HG02798 (cell line): ENCODE measurements around the gene GNL3.
"Not testable (repeated sequence)": the region's sequence is repeated elsewhere in the genome, so short reads cannot be mapped to it uniquely, and the experiment has no call there.

Experiments
- ATAC-seq: cut with Tn5 transposase; IDR thresholded peaks from one replicate; pipeline ENCODE4 v1.9.1; 2021; ENCODE audit warnings: mild to moderate bottlenecking; ENCODE audit not compliant: unreplicated experiment, poor library complexity

The GNL3 gene

DNA sequence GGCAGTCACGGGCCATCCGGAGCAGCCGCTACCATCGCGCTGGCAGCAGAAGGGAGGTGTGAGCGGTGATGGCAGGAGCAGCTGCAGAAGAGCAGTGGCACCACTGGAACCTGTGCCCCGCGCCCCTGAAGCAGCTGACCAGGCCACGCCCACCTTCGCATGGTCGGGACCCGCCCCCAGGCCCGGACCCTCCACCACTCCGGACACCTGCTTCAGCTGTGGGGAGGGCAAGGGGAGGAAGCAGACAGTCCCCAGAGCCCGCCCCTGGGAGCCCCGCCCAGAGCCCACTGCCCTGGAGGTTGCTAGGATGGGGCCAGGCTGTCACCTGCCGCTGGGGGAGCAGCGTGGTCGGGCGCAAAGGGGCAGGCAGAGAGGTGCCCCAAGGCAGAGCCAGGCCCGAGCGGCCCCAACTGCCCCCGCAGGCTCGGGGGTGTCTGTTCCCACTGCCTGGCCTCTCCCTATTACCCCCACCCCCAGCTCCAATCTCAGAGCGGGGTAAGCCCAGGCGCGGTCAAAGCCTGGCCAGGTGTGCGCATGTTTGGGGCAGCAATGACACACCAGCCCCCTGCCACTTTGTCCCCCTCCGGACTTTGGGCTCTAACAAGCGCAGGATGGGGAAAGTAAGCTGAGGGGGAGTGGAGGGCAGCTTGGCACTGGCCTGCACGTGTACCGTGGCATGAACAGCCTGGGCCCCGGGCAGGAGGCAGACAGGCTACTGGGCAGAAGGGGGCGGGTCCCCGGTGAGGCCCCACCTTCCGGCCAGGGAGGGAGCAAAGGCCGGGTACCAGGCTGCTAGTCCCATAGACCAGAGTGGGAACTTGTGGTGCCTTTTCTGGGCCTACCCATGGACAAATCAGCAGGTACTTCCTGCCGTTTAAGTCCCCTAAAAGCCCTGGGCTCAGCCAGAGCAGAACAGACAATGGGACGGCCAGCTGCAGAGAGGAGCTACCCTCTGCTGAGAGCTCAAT lies 28.8 kb downstream of the GNL3 start:
- no peak for ATAC-seq

DNA sequence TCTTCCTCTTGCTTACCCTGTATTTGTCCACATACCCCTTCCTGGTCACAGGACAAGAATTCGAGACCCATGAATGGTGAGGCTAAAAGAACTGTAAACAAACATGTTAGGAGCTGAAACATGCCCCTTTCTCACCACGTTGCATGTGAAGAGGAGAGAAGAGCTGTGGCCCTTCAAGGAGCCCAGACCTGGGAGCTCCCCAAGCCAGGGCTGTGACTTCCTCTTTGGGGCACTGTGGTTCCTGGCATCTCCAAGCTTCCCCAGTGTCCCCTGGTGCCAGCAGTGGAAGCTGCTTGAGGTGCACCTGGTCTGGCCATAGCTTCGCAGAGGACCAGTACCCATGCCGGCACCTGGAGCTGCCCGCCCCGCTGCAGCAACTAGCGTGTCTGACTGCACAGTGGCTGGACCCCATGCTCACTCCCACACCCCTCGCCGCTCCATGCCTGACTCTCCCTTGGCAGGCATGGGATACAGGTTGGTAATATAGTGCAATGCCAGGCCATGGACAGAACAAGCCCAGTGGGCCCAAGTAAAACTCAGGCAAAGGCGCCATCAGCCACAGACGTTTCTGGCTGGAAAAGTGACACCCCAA lies 30.0 kb downstream of the GNL3 start:
- no peak for ATAC-seq

DNA sequence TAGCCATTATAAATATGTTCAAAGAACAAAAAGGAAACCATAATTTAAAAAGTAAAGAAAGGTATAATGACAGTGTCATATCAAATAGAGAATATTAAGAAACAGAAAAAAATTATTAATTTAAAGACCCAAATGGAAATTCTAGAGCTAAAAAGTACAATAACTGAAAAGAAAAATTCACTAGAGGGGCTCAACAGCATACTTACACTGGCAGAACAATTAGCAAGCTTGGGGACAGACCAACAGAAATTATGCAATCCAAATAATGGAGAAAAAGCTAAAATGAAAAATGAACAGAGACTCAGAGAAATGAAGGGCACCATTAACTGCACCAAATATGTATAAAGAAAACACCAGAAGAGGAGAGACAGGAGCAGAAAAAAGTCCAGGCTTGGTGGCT lies 33.8 kb downstream of the GNL3 start:
- no peak for ATAC-seq

DNA sequence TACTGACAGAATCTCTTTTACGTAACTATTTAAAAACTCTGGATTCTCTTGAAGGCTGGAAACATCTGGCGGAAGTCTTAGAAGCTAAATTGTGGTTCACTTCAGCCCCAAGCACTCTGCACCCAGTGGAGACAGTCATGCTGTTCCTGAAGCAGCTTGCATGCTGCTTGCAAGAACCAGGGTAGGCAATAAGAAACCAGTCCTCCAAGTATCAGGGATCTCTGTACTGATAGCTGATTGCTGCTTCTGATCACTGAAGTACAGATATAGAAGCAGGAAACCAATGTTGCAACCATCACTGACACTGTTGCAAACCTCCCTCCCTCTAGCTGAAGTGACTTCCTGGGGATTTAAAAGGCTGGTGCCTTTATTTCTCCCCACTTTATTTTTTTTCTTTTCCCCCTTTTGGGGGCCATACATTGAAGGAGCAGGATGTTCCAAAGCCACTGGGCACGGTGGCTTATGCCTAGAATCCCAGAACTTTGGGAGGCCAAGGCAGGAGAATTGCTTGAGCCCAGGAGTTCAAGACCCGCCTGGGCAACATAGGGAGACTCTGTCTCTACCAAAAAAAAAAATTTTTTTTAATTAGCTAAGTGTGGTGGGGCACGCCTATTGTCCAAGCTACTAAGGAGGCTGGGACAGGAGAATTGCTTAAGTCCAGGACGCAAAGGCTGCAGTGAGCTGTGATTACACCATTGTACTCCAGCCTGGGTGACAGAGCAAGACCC lies 35.3 kb downstream of the GNL3 start:
- no peak for ATAC-seq

DNA sequence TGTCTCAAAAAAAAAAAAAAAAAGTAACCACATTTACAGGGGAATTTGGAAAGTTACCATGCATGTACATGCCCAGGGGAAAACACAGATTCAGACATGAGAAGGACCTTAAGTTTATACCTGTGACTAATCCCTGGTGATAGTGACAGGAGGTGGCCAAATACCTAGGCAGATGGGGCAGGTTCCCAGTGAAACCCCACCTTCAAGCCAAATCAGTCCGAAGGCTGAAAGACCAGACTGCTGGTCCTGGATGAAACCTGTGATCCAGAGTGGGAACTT lies 35.8 kb downstream of the GNL3 start:
- no peak for ATAC-seq

DNA sequence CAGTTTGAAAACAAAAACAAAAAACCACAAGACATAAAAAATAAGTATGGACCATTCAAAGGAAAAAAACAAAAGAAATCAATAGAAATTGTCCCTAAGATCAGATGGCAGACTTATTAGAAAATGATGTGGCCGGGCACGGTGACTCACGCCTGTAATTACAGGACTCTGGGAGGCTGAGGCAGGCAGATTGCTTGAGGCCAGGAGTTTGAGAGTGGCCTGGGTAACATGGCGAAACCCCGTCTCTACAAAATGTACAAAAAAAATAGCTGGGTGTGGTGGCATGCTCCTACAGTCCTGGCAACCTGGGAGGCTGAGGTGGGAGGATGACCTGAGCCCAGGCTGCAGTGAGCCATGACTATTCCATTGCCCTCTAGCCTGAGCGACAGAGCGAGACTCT lies 36.7 kb downstream of the GNL3 start:
- no peak for ATAC-seq

DNA sequence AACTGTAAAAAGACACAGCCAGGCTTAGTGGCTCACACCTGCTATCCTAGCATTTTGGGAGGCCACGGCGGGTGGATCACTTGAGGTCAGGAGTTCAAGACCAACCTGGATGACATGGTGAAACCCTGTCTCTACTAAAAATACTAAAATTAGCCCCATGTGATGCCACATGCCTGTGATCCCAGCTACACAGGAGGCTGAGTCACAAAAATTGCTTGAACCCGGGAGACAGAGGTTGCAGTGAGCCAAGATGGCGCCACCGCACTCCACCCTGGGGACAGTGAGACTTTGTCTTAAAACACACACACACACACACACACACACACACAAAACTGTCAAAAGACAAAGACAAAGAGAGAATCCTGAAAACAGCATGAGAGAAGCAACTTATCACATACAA lies 38.1 kb downstream of the GNL3 start:
- no peak for ATAC-seq

DNA sequence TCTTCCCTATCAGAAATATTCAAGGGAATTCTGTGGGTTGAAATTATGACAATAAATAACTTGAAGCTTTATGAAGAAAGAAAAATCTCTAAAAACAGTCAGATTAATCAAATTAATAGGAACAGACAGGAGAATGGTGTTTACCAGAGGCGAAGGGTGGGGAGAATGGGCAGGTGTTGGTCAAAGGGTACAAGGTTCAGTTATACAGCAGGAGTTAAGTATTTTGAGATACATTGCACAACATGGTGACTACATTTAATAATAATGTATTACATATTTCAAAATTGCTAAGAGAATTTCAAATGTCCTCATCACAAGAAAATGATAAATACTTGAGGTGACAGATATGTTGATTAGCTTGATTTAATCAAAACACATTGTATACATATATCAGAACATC lies 38.7 kb downstream of the GNL3 start:
- no peak for ATAC-seq

DNA sequence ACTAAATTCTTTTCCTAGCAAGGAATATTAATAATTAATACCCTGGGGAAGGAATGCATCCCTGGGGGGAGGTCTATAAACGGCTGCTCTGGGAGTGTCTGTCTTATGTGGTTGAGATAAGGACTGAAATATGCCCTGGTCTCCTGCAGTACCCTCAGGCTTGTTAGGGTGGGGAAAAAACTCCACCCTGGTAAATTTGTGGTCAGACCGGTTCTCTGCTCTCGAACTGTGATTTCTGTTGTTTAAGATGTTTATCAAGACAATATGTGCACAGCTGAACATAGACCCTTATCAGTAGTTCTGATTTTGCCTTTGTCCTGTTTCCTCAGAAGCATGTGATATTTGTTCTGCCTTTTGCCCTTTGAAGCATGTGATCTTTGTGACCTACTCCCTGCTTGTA lies 42.9 kb downstream of the GNL3 start:
- not testable (repeated sequence) for ATAC-seq

DNA sequence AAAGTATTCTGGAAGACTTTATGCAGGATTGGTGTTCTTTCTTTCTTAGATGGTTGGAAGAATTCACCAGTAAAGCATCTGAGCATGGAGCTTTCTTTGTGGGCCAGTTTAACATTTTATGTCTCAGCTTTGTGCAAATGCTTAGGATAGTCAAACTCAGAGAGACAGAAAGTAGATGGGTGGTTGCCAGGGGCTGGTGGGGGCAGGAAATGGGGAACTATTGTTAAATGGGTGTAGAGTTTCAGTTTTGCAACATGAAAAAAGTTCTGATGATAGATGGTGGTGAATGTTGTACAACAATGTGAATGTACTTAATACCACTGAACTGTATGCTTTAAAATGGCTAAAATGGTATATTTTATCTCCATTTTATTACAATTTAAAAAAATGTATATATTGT lies 44.8 kb downstream of the GNL3 start:
- no peak for ATAC-seq

DNA sequence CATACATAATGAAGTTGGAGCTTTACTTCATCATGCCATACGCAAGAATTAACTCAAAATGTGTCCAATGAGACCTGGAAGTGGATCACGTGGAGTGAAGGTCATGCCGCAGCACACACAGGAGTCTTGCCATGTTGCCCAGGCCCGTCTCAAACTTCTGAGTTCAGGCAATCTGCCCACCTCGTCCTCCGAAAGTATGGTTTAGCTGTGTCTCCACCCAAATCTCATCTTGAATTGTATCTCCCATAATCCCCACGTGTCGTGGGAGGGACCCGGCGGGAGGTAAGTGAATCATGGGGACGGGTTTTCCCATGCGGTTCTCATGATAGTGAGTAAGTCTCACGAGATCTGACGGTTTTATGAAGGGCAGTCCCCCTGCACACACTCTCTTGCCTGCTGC lies 45.8 kb downstream of the GNL3 start:
- no peak for ATAC-seq

DNA sequence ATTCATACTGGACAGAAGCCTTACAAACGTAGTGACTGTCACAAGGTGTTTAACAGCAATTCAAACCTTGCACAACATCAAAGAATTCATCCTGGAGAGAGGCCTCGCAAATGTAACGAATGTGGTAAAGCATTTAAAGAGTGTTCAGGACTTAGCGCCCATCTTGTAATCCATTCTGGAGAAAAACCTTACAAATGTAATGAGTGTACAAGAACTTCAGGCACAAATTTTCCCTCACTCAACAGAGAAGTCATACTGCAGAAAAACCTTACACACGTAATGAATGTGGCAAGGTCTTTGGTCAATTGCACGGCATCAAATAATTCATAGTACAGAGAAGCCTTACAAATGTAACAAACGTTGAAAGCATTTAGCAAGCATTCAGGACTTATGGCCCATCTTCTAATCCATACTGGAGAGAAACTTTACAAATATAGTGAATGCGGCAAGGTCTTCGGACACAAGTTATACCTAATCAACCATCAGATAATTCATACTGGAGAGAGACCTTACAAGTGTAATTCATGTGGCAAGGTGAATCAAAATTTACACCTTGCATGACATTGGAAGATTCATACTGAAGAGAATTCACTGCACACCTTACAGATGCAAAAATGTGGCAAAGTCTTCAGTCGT lies 47.5 kb downstream of the GNL3 start:
- no peak for ATAC-seq

DNA sequence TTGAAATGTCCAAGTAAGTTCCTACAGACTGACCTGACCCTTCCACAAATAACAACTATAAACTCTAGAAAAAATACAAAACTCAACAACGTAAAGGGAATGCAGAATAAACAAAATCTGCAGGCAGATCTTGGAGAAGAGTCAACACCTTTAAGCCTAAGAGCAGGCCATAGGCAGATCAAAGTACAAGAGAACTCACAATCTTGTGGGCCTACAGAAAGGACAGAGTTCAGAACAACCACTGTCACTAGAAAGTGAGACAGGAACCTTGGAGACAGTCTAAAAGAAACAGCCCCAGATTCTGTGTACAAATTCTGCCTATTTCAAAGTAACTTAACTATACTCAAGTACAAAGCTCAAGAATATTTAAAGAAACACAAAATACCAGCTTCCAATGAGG lies 53.9 kb downstream of the GNL3 start:
- ATAC-seq = no peak

DNA sequence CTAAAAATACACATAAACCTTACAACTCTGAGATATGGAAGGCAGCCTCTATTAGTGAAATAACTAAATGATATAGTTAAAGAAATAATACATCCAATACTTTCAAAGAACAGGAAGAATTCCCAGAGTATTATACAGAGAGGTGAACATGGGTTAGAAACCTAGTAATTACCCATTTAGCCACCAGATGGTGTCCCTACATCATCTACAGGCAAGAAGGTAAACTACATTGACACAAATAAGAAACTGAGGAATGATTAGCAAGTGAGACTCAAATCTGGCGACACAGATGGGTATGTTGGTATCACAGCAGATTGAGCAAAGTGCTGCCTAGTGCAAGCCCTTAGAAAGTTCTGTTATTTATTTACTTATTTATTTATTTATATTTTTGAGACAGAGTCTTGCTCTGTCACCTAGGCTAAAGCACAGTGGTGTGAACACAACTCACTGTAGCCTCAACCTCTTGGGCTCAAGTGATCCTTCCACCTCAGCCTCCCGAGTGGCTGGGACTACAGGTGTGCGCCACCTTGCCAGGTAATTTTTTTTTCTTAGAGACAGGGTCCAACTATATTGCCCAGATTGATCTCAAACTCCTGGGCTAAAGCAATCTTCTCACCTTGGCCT lies 56.7 kb downstream of the GNL3 start:
- no peak for ATAC-seq

DNA sequence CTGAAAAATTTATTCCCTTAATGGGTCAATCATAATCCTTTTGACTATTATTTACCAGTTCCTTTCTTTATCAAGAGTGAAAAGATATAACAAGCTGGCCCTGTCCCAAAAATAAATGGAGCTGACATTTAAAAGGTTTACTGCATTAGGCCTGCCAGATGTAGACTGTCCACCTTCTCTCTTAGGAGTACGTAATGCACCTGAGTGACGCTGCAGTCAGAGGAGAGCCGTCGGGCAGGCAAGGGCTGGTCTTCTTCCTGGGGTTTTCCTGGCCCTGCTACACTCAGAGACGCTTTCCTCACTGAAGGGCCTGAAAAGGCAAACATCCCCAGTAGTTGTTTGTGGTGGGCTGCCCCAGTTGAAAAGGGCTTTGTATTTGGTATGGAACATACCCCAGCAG lies 57.3 kb downstream of the GNL3 start:
- no peak for ATAC-seq

DNA sequence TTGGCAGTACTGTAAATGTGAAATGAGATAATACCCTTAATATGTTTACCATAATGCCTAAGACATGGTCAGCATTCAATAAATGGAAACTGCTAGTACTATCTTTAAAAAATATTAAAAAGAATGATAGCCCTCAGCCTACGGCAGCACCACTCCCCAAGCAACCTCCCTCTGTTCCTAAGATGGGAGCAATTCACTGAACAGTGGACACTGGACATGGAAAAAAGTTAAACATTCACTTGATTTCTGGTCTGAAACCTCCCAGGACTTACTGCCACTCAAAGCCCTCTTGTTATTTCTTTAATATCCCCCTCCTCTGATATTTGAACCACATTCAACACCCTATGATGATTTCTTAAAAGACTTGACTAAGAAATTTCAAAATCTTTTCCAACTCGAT lies 57.9 kb downstream of the GNL3 start:
- ATAC-seq = no peak
